SK-N-SH (cell line): Measurements from ENCODE around the gene SMARCA2. TPM values are rescaled to one million over a fixed set of nuclear protein-coding genes. Genes with fewer than 3 reads are reported as not detected.
A peak's percentile ranks its signal among the peaks of the same experiment; 100 is the strongest.

Source experiments
- CTCF ChIA-PET: fragments of 300-600, 350-600 bp; formaldehyde crosslinking; extraction: SDS; loops from one replicate; lab custom pipeline; 2021; lab: Yijun Ruan, JAX
- POLR2A ChIA-PET: fragments of 350-600 bp; sonication (Branson Sonifier 250); formaldehyde crosslinking; extraction: SDS; loops from one replicate; lab custom pipeline; 2020; ENCODE audit warnings: antibody characterized with exemption, inconsistent platforms; lab: Yijun Ruan, JAX
- DNase-seq: peaks from one replicate; pipeline ENCODE4 v3.0.0; 2012
- H2AFZ ChIP-seq: fragments of 200-600 bp; sonication (generic); 2 replicates; pipeline ENCODE4 v1.8.1; 2016; ENCODE audit warnings: antibody characterized with exemption, mild to moderate bottlenecking, low read depth
- H3F3A ChIP-seq: fragments of 200-600 bp; sonication (generic); replicated peaks from 2 replicates; pipeline ENCODE3; 2016; ENCODE audit warnings: antibody characterized with exemption, mild to moderate bottlenecking; ENCODE audit not compliant: insufficient read depth
- H3K27ac ChIP-seq, 2 experiments: fragments of 200-500 bp in 1 of 2; fragments of 200-600 bp in 1 of 2; sonication (Bioruptor generic) in 1 of 2; sonication (generic), shearing (Covaris generic) in 1 of 2; 2 replicates each; pipeline versions ENCODE4 v1.5.1 to v1.6.1; 2014 to 2016; ENCODE audit warnings: low read depth in 2 of 2, inconsistent platforms in 1 of 2, low read length in 1 of 2, mild to moderate bottlenecking in 1 of 2, mixed read lengths in 1 of 2
- H3K27me3 ChIP-seq: fragments of 200-600 bp; sonication (generic), shearing (Covaris generic); 2 replicates; pipeline ENCODE4 v1.6.1; 2016; ENCODE audit warnings: mixed run types; ENCODE audit not compliant: insufficient read depth
- H3K36me3 ChIP-seq, 2 experiments: fragments of 200-500 bp in 1 of 2; fragments of 200-600 bp in 1 of 2; sonication (Bioruptor generic) in 1 of 2; sonication (generic) in 1 of 2; replicated peaks in 1 of 2; 2 replicates each; pipeline versions ENCODE3 to v1.5.1; 2014 to 2016; ENCODE audit warnings: low read length in 1 of 2, mild to moderate bottlenecking in 1 of 2; ENCODE audit not compliant: insufficient read depth in 2 of 2, control insufficient read depth in 1 of 2
- H3K4me1 ChIP-seq, 2 experiments: fragments of 200-500 bp in 1 of 2; fragments of 200-600 bp in 1 of 2; sonication (Bioruptor generic) in 1 of 2; sonication (generic), shearing (Covaris generic) in 1 of 2; 2 replicates each; pipeline versions ENCODE4 v1.5.1 to v1.6.1; 2014 to 2016; ENCODE audit warnings: low read depth in 1 of 2, low read length in 1 of 2, mixed run types in 1 of 2; ENCODE audit not compliant: insufficient read depth in 2 of 2, control insufficient read depth in 1 of 2
- H3K4me2 ChIP-seq: fragments of 200-600 bp; sonication (generic), shearing (Covaris generic); 2 replicates; pipeline ENCODE4 v1.6.1; 2017; ENCODE audit warnings: mixed run types
- H3K4me3 ChIP-seq, 2 experiments: fragments of 200-500 bp in 1 of 2; fragments of 200-600 bp in 1 of 2; sonication (Bioruptor generic) in 1 of 2; sonication (generic), shearing (Covaris generic) in 1 of 2; 2 replicates each; pipeline versions ENCODE4 v1.5.1 to v1.8.1; 2014 to 2016; ENCODE audit warnings: low read depth in 2 of 2, inconsistent platforms in 1 of 2, low read length in 1 of 2, mild to moderate bottlenecking in 1 of 2, mixed read lengths in 1 of 2, moderate library complexity in 1 of 2
- H3K79me2 ChIP-seq: fragments of 200-600 bp; sonication (generic); 2 replicates; pipeline ENCODE4 v1.8.1; 2017; ENCODE audit warnings: mild to moderate bottlenecking; ENCODE audit not compliant: insufficient read depth
- H3K9ac ChIP-seq: fragments of 200-600 bp; sonication (generic); 2 replicates; pipeline ENCODE4 v1.6.1; 2017; ENCODE audit warnings: mixed run types
- H3K9me2 ChIP-seq: fragments of 200-600 bp; sonication (generic); 2 replicates; pipeline ENCODE4 v1.6.1; 2017; ENCODE audit warnings: mixed run types
- H3K9me3 ChIP-seq: fragments of 200-600 bp; sonication (generic); 2 replicates; pipeline ENCODE4 v1.6.1; 2017; ENCODE audit warnings: mixed run types, mild to moderate bottlenecking, moderate library complexity
- H4K20me1 ChIP-seq: fragments of 200-600 bp; sonication (generic); 2 replicates; pipeline ENCODE4 v1.6.1; 2017; ENCODE audit warnings: mild to moderate bottlenecking, mixed run types; ENCODE audit not compliant: insufficient read depth
- CTCF ChIP-seq: fragments of 200-600 bp; sonication (generic); IDR thresholded peaks from 2 replicates; pipeline ENCODE4 v1.6.1; 2017; ENCODE audit warnings: antibody characterized with exemption, mild to moderate bottlenecking, moderate library complexity
- GATA2 ChIP-seq: sonication (generic); formaldehyde crosslinking; IDR thresholded peaks from 2 replicates; pipeline ENCODE4 v1.5.0; 2020; ENCODE audit warnings: mild to moderate bottlenecking, missing genetic modification reagents
- NFIC ChIP-seq: IDR thresholded peaks from 2 replicates; pipeline ENCODE4 v1.4.0; 2012; ENCODE audit warnings: borderline replicate concordance
- PBX3 ChIP-seq: IDR thresholded peaks from 2 replicates; pipeline ENCODE4; 2012
- RAD21 ChIP-seq: IDR thresholded peaks from 2 replicates; pipeline ENCODE4 v1.6.1; 2012; ENCODE audit warnings: mild to moderate bottlenecking, low read length
- SMC3 ChIP-seq: IDR thresholded peaks from 2 replicates; pipeline ENCODE4 v1.6.1; 2012; ENCODE audit warnings: low read depth, low read length, improper control_type of control experiment
- ZBTB33 ChIP-seq: IDR thresholded peaks from 2 replicates; pipeline ENCODE4 v1.4.0; 2012; ENCODE audit warnings: low read depth, borderline replicate concordance
- WGBS: methylation state at CpG from one replicate; pipeline ENCODE4 v1.1.6; 2017; ENCODE audit warnings: low lambda C conversion rate; 5-methylcytosine and 5-hydroxymethylcytosine counted together
- polyA plus RNA-seq, 3 experiments: library from polyadenylated mRNA; depleted of rRNA; stranded (reverse); fragments of >200 nt; gene quantifications; 2 replicates each; pipeline ENCODE4 v1.2.3, GENCODE V29; 2012

Gene SMARCA2
- polyA plus RNA-seq, 1 of the 3 experiments (the other 2 are of a cell fraction), result 17.4 TPM

- no peak for TF ChIP-seq CTCF
- no peak for TF ChIP-seq NFIC
These were observed 71.8 kb downstream of the SMARCA2 start (continued) for GRCh38 chr9:2086971-2087370.

- no peak overlapping the region for H3K9ac ChIP-seq
- peaks cover 0 to 5% of the 10 kb centered on the region in 2 experiments; a peak in 2 of 4 replicates for H3K4me1 ChIP-seq
- peaks cover 21 to 51% of the 10 kb centered on the region in 2 experiments for H3K36me3 ChIP-seq
- no peaks in the 10 kb centered on the region for H4K20me1 ChIP-seq
- H3K79me2 ChIP-seq, result no peaks in the 10 kb centered on the region
- ChIA-PET CTCF (interaction anchor here (0.7 to 2.5 kb wide), 18 partner anchors 9 to 379 kb away, joined by 3 to 9 read pairs (median 4); no protein-coding TSS in a partner anchor), POLR2A (no interaction called here)
- H3K4me3 ChIP-seq, result no peak overlapping the region
- no peaks in the 10 kb centered on the region for H3K9me2 ChIP-seq
- no peaks in the 10 kb centered on the region for H3K27me3 ChIP-seq
- peak; percentile 43 for DNase-seq
- no peaks in the 10 kb centered on the region for H3F3A ChIP-seq
- H3K27ac ChIP-seq, result no peak overlapping the region
- H3K4me2 ChIP-seq, result no peak overlapping the region
- no peak overlapping the region for H2AFZ ChIP-seq
- TF ChIP-seq SMC3, result peak; percentile 41
- TF ChIP-seq PBX3, result peak; percentile 70
- peak; percentile 69 for TF ChIP-seq RAD21
- TF ChIP-seq ZBTB33, result no peak
- TF ChIP-seq GATA2 (CRISPR knock-in tag), result no peak
- TF ChIP-seq CTCF, result peak; percentile 78
- no peaks in the 10 kb centered on the region for H3K9me3 ChIP-seq
- WGBS, result 81% methylated on average over 6 of the region's 6 CpGs
These were observed 72.6 kb downstream of the SMARCA2 start for GRCh38 chr9:2087500-2088313.
